Endometrium (tissue), 2 donors: Measurements from ENCODE around the gene KCNQ4.

Source experiments
- FAIRE-seq: peaks from 2 replicates; lab custom pipeline; 2012; peaks lifted over from hg19 to GRCh38; lab: Jason Lieb, UNC
- donor health status: control.
- donor health status: control.

Gene KCNQ4

GRCh38 chr1:40755067-40755466 lies 28.5 kb upstream of the KCNQ4 start:
- FAIRE-seq: no peak

GRCh38 chr1:40756523-40756922 lies 27.1 kb upstream of the KCNQ4 start:
- no peak for FAIRE-seq

GRCh38 chr1:40757084-40757483 lies 26.5 kb upstream of the KCNQ4 start:
- FAIRE-seq: no peak

GRCh38 chr1:40758004-40758403 lies 25.6 kb upstream of the KCNQ4 start:
- FAIRE-seq: no peak

- FAIRE-seq: no peak
Observed at GRCh38 chr1:40758578-40759343, 24.8 kb upstream of the KCNQ4 start.

- no peak for FAIRE-seq
Observed at GRCh38 chr1:40760984-40761383, 22.6 kb upstream of the KCNQ4 start.

- no peak for FAIRE-seq
Observed at GRCh38 chr1:40762144-40762923, 21.3 kb upstream of the KCNQ4 start.

- FAIRE-seq: no peak
Observed at GRCh38 chr1:40763742-40764532, 19.6 kb upstream of the KCNQ4 start.

- no peak for FAIRE-seq
Observed at GRCh38 chr1:40764981-40765380, 18.6 kb upstream of the KCNQ4 start.

GRCh38 chr1:40766017-40766416 lies 17.6 kb upstream of the KCNQ4 start:
- FAIRE-seq: no peak

- FAIRE-seq: no peak
Observed at GRCh38 chr1:40766560-40766959, 17.0 kb upstream of the KCNQ4 start.

GRCh38 chr1:40768146-40768990 lies 15.2 kb upstream of the KCNQ4 start:
- FAIRE-seq: no peak

- FAIRE-seq: no peak
Observed at GRCh38 chr1:40769815-40770214, 13.8 kb upstream of the KCNQ4 start.

GRCh38 chr1:40770296-40771070 lies 13.1 kb upstream of the KCNQ4 start:
- no peak for FAIRE-seq

- FAIRE-seq: no peak
Observed at GRCh38 chr1:40772146-40772955, 11.2 kb upstream of the KCNQ4 start.

- FAIRE-seq: no peak
Observed at GRCh38 chr1:40773748-40774265, 9.8 kb upstream of the KCNQ4 start.

GRCh38 chr1:40774266-40774998 lies 9.2 kb upstream of the KCNQ4 start:
- FAIRE-seq: no peak

- FAIRE-seq: no peak
Observed at GRCh38 chr1:40776236-40777072, 7.1 kb upstream of the KCNQ4 start.
